ENCODE measurements around the gene MYOF.

DNA sequence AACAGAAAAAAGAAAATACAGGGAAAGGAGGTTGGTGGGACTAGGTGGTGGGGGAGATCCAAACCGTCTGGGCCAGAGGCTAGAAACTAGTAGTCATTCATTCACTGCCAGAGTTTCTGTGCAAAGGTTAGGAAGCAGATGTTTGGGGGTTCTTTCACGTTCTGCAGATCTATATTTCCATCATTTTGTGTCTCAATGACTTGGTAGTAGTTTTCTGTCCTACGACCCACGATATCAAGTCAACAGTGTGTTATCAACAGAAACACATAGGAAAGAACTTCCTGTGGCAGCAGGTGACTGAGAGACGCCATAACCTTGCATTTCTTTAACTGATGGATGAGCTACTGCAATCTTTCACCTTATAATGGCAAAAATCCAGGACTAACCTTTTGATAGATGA lies 16.0 kb upstream of the MYOF start:
- TF ChIP-seq POLR2A (IDR thresholded peaks at IDR 0.05; ENCODE audit: low read depth, low read length) = no peak
- TF ChIP-seq, protein P1, sequence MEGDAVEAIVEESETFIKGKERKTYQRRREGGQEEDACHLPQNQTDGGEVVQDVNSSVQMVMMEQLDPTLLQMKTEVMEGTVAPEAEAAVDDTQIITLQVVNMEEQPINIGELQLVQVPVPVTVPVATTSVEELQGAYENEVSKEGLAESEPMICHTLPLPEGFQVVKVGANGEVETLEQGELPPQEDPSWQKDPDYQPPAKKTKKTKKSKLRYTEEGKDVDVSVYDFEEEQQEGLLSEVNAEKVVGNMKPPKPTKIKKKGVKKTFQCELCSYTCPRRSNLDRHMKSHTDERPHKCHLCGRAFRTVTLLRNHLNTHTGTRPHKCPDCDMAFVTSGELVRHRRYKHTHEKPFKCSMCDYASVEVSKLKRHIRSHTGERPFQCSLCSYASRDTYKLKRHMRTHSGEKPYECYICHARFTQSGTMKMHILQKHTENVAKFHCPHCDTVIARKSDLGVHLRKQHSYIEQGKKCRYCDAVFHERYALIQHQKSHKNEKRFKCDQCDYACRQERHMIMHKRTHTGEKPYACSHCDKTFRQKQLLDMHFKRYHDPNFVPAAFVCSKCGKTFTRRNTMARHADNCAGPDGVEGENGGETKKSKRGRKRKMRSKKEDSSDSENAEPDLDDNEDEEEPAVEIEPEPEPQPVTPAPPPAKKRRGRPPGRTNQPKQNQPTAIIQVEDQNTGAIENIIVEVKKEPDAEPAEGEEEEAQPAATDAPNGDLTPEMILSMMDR (IDR thresholded peaks at IDR 0.05 in 2 of 3, conservative IDR thresholded peaks at IDR 0.05 in 1 of 3; ENCODE audit: control insufficient read depth in 2 of 3, extremely low read depth in 1 of 3, insufficient read depth in 1 of 3, low read depth in 3 of 3, low read length in 3 of 3) = no peak
- TF ChIP-seq MAX (IDR thresholded peaks at IDR 0.05; ENCODE audit: low read depth, low read length) = no peak
- no peak for TF ChIP-seq CHD2 (IDR thresholded peaks at IDR 0.05; ENCODE audit: borderline replicate concordance, low read depth, low read length)
- no peak for TF ChIP-seq PBX3 (IDR thresholded peaks at IDR 0.05; ENCODE audit: insufficient replicate concordance, low read depth, low read length)
- no peak for TF ChIP-seq NFYA (IDR thresholded peaks at IDR 0.05; ENCODE audit: borderline replicate concordance, low read depth, low read length)
- no peak for TF ChIP-seq EGR1 (IDR thresholded peaks at IDR 0.05; ENCODE audit: borderline replicate concordance in 1 of 2, low read depth in 2 of 2, low read length in 2 of 2)

Data from GM12878 (cell line).